ENCODE measurements around the gene MCRS1.
A peak's percentile ranks its signal among the peaks of the same experiment; 100 is the strongest.

MCRS1 gene

GRCh38 chr12:49554266-49554665 lies 13.7 kb downstream of the MCRS1 start:
- H3K36me3 Mint-ChIP-seq (ENCODE audit: low read depth): peaks cover 7% of the 10 kb centered on the region
- H3K27ac Mint-ChIP-seq: no peak overlapping the region
- peaks cover 5% of the 10 kb centered on the region for H3K4me1 Mint-ChIP-seq
- H3K27me3 Mint-ChIP-seq: peaks cover 6% of the 10 kb centered on the region
- H3K9me3 Mint-ChIP-seq: no peaks in the 10 kb centered on the region
- DNase-seq (no peak), ATAC-seq (no peak)
- no peak overlapping the region for H3K4me3 Mint-ChIP-seq

- Mint-ChIP-seq H3K27ac (no peak overlapping the region), H3K4me1 (peaks cover 8% of the 10 kb centered on the region), H3K36me3 (ENCODE audit: low read depth) (peaks cover 2% of the 10 kb centered on the region), H3K9me3 (no peaks in the 10 kb centered on the region), H3K4me3 (no peak overlapping the region), H3K27me3 (peaks cover 8% of the 10 kb centered on the region)
- no peak for DNase-seq
- ATAC-seq: no peak
Measured at GRCh38 chr12:49553512-49554088, 14.3 kb downstream of the MCRS1 start.

GRCh38 chr12:49552899-49553298 lies 15.0 kb downstream of the MCRS1 start:
- H3K9me3 Mint-ChIP-seq: no peaks in the 10 kb centered on the region
- H3K27ac Mint-ChIP-seq: no peak overlapping the region
- H3K4me3 Mint-ChIP-seq: no peak overlapping the region
- peaks cover 15% of the 10 kb centered on the region for H3K4me1 Mint-ChIP-seq
- ATAC-seq: no peak
- H3K27me3 Mint-ChIP-seq: peaks cover 12% of the 10 kb centered on the region
- no peaks in the 10 kb centered on the region for H3K36me3 Mint-ChIP-seq (ENCODE audit: low read depth)
- no peak for DNase-seq

DNA sequence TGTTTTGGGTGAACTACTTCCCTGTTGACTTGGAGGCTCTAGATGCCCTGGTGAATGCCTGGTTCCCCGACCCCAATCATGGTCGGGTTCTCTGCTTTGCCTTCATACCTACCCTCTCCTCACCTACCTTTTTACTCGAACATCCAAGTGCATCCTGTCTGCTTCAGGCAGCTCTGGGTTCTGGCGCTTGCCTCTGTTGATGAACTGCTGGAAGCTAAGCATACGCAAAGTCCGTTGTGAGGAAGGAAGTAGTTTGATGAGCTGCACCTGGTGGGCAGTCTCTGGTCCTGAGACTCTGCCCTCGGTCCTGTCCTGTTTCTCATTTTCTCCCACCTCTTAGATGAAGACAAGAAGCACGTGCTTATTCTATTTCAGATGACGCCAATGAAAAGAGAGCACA lies 15.5 kb downstream of the MCRS1 start:
- H3K4me1 Mint-ChIP-seq: peaks cover 18% of the 10 kb centered on the region
- H3K27me3 Mint-ChIP-seq: peaks cover 12% of the 10 kb centered on the region
- no peaks in the 10 kb centered on the region for H3K36me3 Mint-ChIP-seq (ENCODE audit: low read depth)
- no peak for ATAC-seq
- no peak for DNase-seq
- H3K4me3 Mint-ChIP-seq: no peak overlapping the region
- H3K27ac Mint-ChIP-seq: no peak overlapping the region
- no peaks in the 10 kb centered on the region for H3K9me3 Mint-ChIP-seq

DNA sequence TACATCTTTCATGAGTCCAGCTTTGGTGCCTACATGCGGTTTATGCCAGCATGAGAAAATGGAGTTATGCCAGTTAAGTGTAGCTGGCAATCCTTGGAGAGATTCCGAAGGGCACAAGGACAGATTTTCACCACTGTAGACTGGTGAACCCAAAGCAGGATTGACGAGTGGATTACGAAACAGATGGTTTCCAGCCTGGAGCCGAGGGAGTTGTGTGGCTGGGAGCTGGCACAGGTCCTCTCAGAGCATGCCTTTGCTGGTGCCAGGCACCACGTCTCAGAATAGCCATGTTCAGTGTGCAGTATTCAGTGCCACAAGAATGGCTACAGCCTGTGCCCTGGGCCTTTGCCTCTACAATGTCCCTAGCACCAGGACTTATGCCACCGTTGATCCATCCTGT lies 15.9 kb downstream of the MCRS1 start:
- Mint-ChIP-seq H3K27ac (no peak overlapping the region), H3K36me3 (ENCODE audit: low read depth) (no peaks in the 10 kb centered on the region), H3K9me3 (no peaks in the 10 kb centered on the region), H3K4me1 (peaks cover 22% of the 10 kb centered on the region), H3K27me3 (peaks cover 16% of the 10 kb centered on the region), H3K4me3 (no peak overlapping the region)
- DNase-seq (no peak), ATAC-seq (no peak)

DNA sequence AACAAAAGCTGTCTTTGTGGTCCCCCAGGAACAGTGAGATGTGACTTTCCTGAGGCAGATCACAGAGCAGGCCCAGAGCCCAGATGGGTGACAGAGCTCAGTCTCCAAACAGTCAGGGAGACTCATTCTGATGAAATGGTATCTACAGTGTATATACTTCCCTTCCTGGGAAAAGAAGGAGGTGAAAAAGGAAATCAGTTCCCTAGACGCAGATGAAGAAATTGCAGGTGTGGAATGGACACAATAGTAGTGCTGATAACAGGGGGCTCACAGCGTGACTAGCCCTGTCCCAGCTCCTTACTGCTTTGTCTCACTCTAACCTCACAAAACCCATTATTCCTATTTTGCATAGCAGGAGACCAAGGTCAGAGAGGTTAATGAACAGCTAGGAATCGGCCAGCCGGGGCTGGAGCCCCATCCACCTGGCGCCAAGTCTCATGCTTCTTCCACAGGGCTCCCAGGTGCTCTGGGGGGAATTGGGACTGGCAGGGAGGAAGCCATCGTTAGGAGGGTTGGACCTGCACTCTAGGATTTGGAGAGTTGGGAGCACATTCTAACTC lies 17.2 kb downstream of the MCRS1 start:
- Mint-ChIP-seq H3K9me3 (no peaks in the 10 kb centered on the region), H3K4me1 (peaks cover 22% of the 10 kb centered on the region), H3K4me3 (no peak overlapping the region), H3K36me3 (ENCODE audit: low read depth) (no peaks in the 10 kb centered on the region), H3K27ac (no peak overlapping the region), H3K27me3 (peaks cover 19% of the 10 kb centered on the region)
- DNase-seq (no peak), ATAC-seq (no peak)

- no peak overlapping the region for H3K27ac Mint-ChIP-seq
- ATAC-seq (no peak), DNase-seq (no peak)
- no peaks in the 10 kb centered on the region for H3K36me3 Mint-ChIP-seq (ENCODE audit: low read depth)
- no peaks in the 10 kb centered on the region for H3K9me3 Mint-ChIP-seq
- H3K4me1 Mint-ChIP-seq: peaks cover 23% of the 10 kb centered on the region
- peak overlapping the region; percentile 80 for H3K4me3 Mint-ChIP-seq
- H3K27me3 Mint-ChIP-seq: peaks cover 19% of the 10 kb centered on the region
Measured at GRCh38 chr12:49549735-49550692, 17.9 kb downstream of the MCRS1 start.

DNA sequence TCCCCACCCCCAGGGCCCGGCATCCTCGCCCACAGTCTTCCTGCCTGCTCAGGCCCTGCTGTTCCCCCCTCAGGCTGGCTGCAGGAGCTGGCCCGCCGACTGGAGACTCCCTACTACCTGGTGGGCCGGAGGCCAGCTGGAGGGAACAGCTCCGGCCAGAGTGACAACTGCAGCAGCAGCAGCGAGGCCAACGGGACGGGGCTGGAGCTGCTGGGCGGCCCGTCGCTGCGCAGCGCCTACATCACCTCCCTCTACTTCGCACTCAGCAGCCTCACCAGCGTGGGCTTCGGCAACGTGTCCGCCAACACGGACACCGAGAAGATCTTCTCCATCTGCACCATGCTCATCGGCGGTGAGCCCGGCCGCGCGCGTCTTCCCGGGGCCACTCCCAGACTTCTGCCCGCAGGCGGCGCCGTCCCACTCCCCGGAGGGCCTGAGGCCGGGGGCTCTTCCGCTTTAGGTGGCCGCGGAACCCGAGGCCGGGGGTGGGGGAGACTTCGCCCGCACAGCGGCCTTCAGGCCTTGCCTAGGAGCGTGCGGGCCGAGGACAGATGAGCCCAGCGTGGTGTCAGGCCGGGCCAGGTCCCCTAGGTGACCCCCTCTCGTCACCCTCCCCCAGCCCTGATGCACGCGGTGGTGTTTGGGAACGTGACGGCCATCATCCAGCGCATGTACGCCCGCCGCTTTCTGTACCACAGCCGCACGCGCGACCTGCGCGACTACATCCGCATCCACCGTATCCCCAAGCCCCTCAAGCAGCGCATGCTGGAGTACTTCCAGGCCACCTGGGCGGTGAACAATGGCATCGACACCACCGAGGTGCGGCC lies 18.9 kb downstream of the MCRS1 start:
- Mint-ChIP-seq H3K9me3 (no peaks in the 10 kb centered on the region), H3K4me3 (peak overlapping the region; percentile 80), H3K27ac (peak overlapping the region; percentile 83), H3K36me3 (ENCODE audit: low read depth) (no peaks in the 10 kb centered on the region), H3K27me3 (peaks cover 19% of the 10 kb centered on the region), H3K4me1 (peaks cover 27% of the 10 kb centered on the region)
- peak; percentile 47 for DNase-seq
- peak; percentile 35 for ATAC-seq

- DNase-seq (no peak), ATAC-seq (no peak)
- peaks cover 29% of the 10 kb centered on the region for H3K4me1 Mint-ChIP-seq
- H3K27ac Mint-ChIP-seq: peak overlapping the region; percentile 68
- H3K36me3 Mint-ChIP-seq (ENCODE audit: low read depth): no peaks in the 10 kb centered on the region
- no peaks in the 10 kb centered on the region for H3K9me3 Mint-ChIP-seq
- H3K27me3 Mint-ChIP-seq: peaks cover 22% of the 10 kb centered on the region
- peak overlapping the region; percentile 80 for H3K4me3 Mint-ChIP-seq
Measured at GRCh38 chr12:49548481-49548821, 19.5 kb downstream of the MCRS1 start.

GRCh38 chr12:49547090-49547690 lies 20.8 kb downstream of the MCRS1 start:
- Mint-ChIP-seq H3K4me1 (peaks cover 32% of the 10 kb centered on the region), H3K4me3 (no peak overlapping the region), H3K9me3 (no peaks in the 10 kb centered on the region), H3K27ac (no peak overlapping the region), H3K27me3 (peaks cover 22% of the 10 kb centered on the region), H3K36me3 (ENCODE audit: low read depth) (no peaks in the 10 kb centered on the region)
- no peak for DNase-seq
- ATAC-seq: peak; percentile 44

GRCh38 chr12:49546481-49546880 lies 21.5 kb downstream of the MCRS1 start:
- Mint-ChIP-seq H3K4me3 (no peak overlapping the region), H3K36me3 (ENCODE audit: low read depth) (no peaks in the 10 kb centered on the region), H3K9me3 (no peaks in the 10 kb centered on the region), H3K27ac (no peak overlapping the region), H3K4me1 (peaks cover 32% of the 10 kb centered on the region), H3K27me3 (peaks cover 22% of the 10 kb centered on the region)
- ATAC-seq (no peak), DNase-seq (no peak)

DNA sequence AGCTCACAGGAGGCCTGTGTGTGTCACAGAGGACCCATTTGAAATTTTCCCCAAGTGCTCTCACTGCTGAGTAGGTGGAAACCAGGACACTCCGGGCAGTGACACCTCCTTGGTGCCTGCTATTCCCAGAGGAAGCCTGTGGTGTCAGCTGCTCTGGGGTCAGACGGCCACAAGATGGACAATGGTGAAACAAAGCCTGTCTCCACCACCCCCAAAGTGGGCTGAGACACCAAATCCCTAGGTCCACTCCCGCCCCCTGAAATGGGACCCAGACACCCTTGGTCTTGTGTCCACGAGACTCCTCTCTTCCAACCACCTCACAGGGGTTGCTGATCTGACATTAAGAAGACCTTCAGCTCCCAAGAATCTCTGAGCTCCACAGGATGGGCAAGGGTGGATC lies 22.1 kb downstream of the MCRS1 start:
- H3K4me1 Mint-ChIP-seq: peaks cover 35% of the 10 kb centered on the region

DNA sequence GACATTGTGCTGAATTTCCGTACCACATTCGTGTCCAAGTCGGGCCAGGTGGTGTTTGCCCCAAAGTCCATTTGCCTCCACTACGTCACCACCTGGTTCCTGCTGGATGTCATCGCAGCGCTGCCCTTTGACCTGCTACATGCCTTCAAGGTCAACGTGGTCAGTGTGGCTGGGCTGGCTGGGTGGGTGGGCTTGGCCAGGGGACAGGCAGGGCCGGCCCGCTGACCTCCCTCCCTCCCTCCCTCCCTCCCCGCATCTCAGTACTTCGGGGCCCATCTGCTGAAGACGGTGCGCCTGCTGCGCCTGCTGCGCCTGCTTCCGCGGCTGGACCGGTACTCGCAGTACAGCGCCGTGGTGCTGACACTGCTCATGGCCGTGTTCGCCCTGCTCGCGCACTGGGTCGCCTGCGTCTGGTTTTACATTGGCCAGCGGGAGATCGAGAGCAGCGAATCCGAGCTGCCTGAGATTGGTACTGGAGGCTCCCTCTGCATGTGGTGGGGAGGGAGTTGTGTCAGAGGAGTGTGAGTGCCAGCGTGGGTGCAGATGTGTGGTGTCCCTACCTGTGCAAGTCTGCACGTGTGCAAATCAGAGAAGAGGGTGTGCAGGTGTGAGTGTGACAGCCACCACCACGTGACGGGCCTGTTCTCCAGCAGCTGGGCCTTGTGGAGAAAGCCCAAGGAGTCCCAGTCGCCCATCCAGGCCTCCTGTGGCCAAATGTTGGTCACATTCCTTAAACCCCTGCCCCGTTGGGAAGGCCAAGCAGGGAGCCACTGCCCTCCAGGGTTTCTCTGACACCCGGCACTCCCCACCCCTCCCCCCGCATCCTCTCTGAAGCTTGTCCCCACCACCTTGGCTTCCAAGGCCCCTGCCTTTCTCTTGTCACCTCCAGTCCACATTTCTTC lies 23.8 kb downstream of the MCRS1 start:
- peaks cover 36% of the 10 kb centered on the region for H3K4me1 Mint-ChIP-seq
- no peak for ATAC-seq
- DNase-seq: no peak
- H3K36me3 Mint-ChIP-seq (ENCODE audit: low read depth): no peaks in the 10 kb centered on the region
- H3K27me3 Mint-ChIP-seq: peaks cover 29% of the 10 kb centered on the region
- H3K27ac Mint-ChIP-seq: no peak overlapping the region
- H3K9me3 Mint-ChIP-seq: no peaks in the 10 kb centered on the region
- H3K4me3 Mint-ChIP-seq: no peak overlapping the region

More for the DNA sequence above, 22.1 kb downstream of the MCRS1 start:
- Mint-ChIP-seq H3K27me3 (peaks cover 22% of the 10 kb centered on the region), H3K9me3 (no peaks in the 10 kb centered on the region), H3K27ac (no peak overlapping the region), H3K4me3 (no peak overlapping the region), H3K36me3 (ENCODE audit: low read depth) (no peaks in the 10 kb centered on the region)
- no peak for DNase-seq
- ATAC-seq: no peak

Data from activated naive CD8-positive, alpha-beta T cell treated with anti-CD3 and anti-CD28 coated beads, Interleukin-2, amount 50 U/mL, for 24 hours (primary cell).